ENCODE measurements around the gene GPR101. TPM values are rescaled to one million over a fixed set of nuclear protein-coding genes. Genes with fewer than 3 reads are reported as not detected.

GPR101 gene
- total RNA-seq, 4 donors from 2014 or later = not detected

- no peaks in the 10 kb centered on the region for H3K36me3 ChIP-seq
- DNase-seq = no peak
- H3K4me3 ChIP-seq = no peak overlapping the region
- TF ChIP-seq POLR2A (IDR thresholded peaks at IDR 0.05) (no peak), CTCF (IDR thresholded peaks at IDR 0.05) (no peak)
- no peak overlapping the region for H3K27ac ChIP-seq
- no peaks in the 10 kb centered on the region for H3K4me1 ChIP-seq
- H3K9me3 ChIP-seq = no peaks in the 10 kb centered on the region
- H3K27me3 ChIP-seq = no peaks in the 10 kb centered on the region
These were observed 29.3 kb upstream of the GPR101 start for GRCh38 chrX:137062915-137063617.

- TF ChIP-seq CTCF (IDR thresholded peaks at IDR 0.05) = no peak
- no peak for TF ChIP-seq POLR2A (IDR thresholded peaks at IDR 0.05)
- Histone ChIP-seq H3K27me3 (no peaks in the 10 kb centered on the region), H3K36me3 (no peaks in the 10 kb centered on the region), H3K4me1 (no peaks in the 10 kb centered on the region), H3K9me3 (no peaks in the 10 kb centered on the region), H3K27ac (no peak overlapping the region), H3K4me3 (no peak overlapping the region)
- no peak for DNase-seq
These were observed 24.7 kb upstream of the GPR101 start for GRCh38 chrX:137058339-137059127.

- Histone ChIP-seq H3K4me1 (no peaks in the 10 kb centered on the region), H3K27ac (no peak overlapping the region), H3K36me3 (no peaks in the 10 kb centered on the region), H3K9me3 (no peaks in the 10 kb centered on the region), H3K27me3 (no peaks in the 10 kb centered on the region), H3K4me3 (peak overlapping the region; percentile 21 to 45 (median 40))
- no peak for DNase-seq
- no peak for TF ChIP-seq CTCF (IDR thresholded peaks at IDR 0.05)
These were observed 18.9 kb upstream of the GPR101 start for GRCh38 chrX:137052643-137053235.

- TF ChIP-seq CTCF (IDR thresholded peaks at IDR 0.05) (peak; percentile 14 to 74 (median 54)), POLR2A (IDR thresholded peaks at IDR 0.05) (no peak)
- H3K4me3 ChIP-seq = peak overlapping the region; percentile 21 to 45 (median 40)
- no peaks in the 10 kb centered on the region for H3K27me3 ChIP-seq
These were observed 18.3 kb upstream of the GPR101 start for GRCh38 chrX:137051978-137052642.

GRCh38 chrX:137044893-137045292, 11.1 kb upstream of the GPR101 start:
- TF ChIP-seq POLR2A (IDR thresholded peaks at IDR 0.05) = no peak
- no peak for TF ChIP-seq CTCF (IDR thresholded peaks at IDR 0.05)
- no peak for DNase-seq
- Histone ChIP-seq H3K4me1 (no peaks in the 10 kb centered on the region), H3K9me3 (no peaks in the 10 kb centered on the region), H3K27me3 (no peaks in the 10 kb centered on the region), H3K36me3 (no peaks in the 10 kb centered on the region), H3K4me3 (no peak overlapping the region), H3K27ac (no peak overlapping the region)

More at GRCh38 chrX:137051978-137052642, 18.3 kb upstream of the GPR101 start:
- Histone ChIP-seq H3K36me3 (no peaks in the 10 kb centered on the region), H3K27ac (no peak overlapping the region), H3K9me3 (no peaks in the 10 kb centered on the region), H3K4me1 (no peaks in the 10 kb centered on the region)
- peak; percentile 37 to 77 (median 60) for DNase-seq
